Colonic mucosa (tissue), 4 donors: ENCODE data around the gene FGFR3. TPM values are rescaled to one million over a fixed set of nuclear protein-coding genes. Genes with fewer than 3 reads are reported as not detected.
"Not testable (repeated sequence)": the region's sequence is repeated elsewhere in the genome, so short reads cannot be mapped to it uniquely, and the experiment has no call there.

Experiments
- DNase-seq: peaks from one replicate; pipeline ENCODE4 v3.0.0-alpha.2; 2020
- H3K27ac ChIP-seq: fragments of 200-600 bp; one replicate; pipeline ENCODE4 v1.8.0; 2021
- H3K27me3 ChIP-seq: fragments of 200-600 bp; one replicate; pipeline ENCODE4 v1.8.0; 2021
- H3K36me3 ChIP-seq: fragments of 200-600 bp; one replicate; pipeline ENCODE4 v1.8.0; 2021
- H3K4me1 ChIP-seq: fragments of 200-600 bp; one replicate; pipeline ENCODE4 v1.8.0; 2021; ENCODE audit warnings: mild to moderate bottlenecking
- H3K4me3 ChIP-seq: fragments of 200-600 bp; one replicate; pipeline ENCODE4 v1.8.0; 2021
- H3K9ac ChIP-seq, 2 donors: one replicate each; pipeline ENCODE4 v1.7.0; 2013; ENCODE audit warnings: control low read depth in 2 of 2, low read depth in 2 of 2, low read length in 2 of 2
- H3K9me3 ChIP-seq: fragments of 200-600 bp; one replicate; pipeline ENCODE4 v1.8.0; 2021
- CTCF ChIP-seq: fragments of 200-600 bp; IDR thresholded peaks from one replicate; pipeline ENCODE4 v1.8.0; 2022; ENCODE audit warnings: antibody characterized with exemption, mild to moderate bottlenecking
- intact Hi-C: fragments of 100-400 bp; cut with DNase I; formaldehyde crosslinking; loops from one replicate; pipeline ENCODE4 v1.14.1; 2022
- total RNA-seq, 2 donors: library from RNA; stranded (reverse); fragmentation: NEBNext Ultra II Directional in 1 of 2; extraction: Animal tissue kit (Norgen Biotek cat#: 25700) in 1 of 2; gene quantifications; one replicate each; pipeline ENCODE4 v1.2.1, GENCODE V29; 2021
- donor health status: healthy.
- donor health status: DM: no; HTN: no; CAD: no.
- donor health status: DM: no; HTN: no; CAD: no.

Gene FGFR3
- total RNA-seq, 2 donors from 2014 or later: 32.3 to 52.9 TPM

DNA sequence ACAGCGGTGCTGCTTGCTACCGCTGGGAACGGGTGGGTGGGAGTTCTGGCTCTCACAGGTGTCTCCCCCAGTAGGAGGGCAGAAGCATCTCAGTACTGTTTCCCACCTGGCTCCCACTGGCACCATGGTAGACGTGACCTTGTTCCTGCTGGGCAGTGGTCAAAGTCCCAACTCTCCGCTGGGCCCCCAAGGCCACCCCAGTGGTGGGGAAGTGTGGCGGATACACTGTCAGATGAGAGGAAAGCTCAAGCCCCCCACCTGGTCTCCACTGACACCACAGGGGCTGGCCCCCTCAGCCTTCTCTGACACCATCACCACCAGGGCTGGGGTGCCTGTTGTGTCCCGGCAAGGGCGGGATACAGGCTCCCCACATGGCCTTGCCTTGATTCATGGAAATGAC lies 38.2 kb downstream of the FGFR3 start:
- peaks cover 7% of the 10 kb centered on the region for H3K36me3 ChIP-seq
- intact Hi-C loops: loop anchor here (10.0 kb wide), 1 partner anchor 363 kb away; no protein-coding TSS in a partner anchor
- no peak for DNase-seq
- no peak overlapping the region for H3K4me3 ChIP-seq
- H3K27me3 ChIP-seq: no peaks in the 10 kb centered on the region
- H3K4me1 ChIP-seq: no peaks in the 10 kb centered on the region
- TF ChIP-seq CTCF: no peak
- H3K9ac ChIP-seq: no peak overlapping the region
- H3K27ac ChIP-seq: no peak overlapping the region
- H3K9me3 ChIP-seq: no peaks in the 10 kb centered on the region

GRCh38 chr4:1832690-1833089 lies 39.6 kb downstream of the FGFR3 start:
- intact Hi-C loops: loop anchor here (10.0 kb wide), 1 partner anchor 362 kb away; no protein-coding TSS in a partner anchor
- Histone ChIP-seq H3K27ac (no peak overlapping the region), H3K36me3 (peaks cover 7% of the 10 kb centered on the region), H3K9ac (no peak overlapping the region), H3K27me3 (no peaks in the 10 kb centered on the region), H3K4me3 (no peak overlapping the region), H3K4me1 (no peaks in the 10 kb centered on the region), H3K9me3 (no peaks in the 10 kb centered on the region)
- TF ChIP-seq CTCF: no peak
- no peak for DNase-seq

DNA sequence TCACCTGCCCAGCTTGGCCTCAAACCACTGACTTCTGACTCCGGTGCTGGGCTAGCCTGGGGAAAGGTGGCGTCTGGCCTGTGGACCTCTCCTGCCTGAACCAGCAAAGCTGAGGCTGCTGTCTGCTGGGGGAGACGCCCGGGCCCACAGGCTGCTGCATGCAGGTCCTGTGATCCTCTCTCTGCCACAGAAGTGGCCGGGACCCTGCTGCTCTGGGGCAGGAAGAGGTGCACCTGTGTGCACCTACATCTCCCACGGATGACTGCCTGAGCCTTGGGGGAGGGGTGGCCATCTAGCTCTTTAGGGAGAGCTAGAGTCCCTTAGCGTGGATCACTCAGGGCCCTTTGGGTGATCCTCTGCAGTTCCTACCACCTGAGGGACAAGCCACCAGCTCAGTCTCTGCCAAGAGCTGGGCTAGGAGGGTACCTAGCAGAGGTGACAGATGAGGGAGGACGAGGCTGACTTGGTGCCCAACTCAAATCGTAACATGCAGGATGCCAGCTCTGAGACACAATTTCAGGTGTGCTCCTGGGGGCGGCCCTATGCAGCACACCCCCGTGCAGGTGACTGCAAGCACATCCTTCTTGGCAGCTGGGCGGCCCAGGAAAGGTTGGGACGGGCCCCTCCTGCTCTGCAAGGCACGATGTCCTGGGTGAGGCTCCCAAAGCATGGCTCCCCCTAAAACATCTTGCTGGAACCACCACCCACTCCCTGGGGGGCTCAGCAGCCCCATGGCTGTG lies 40.4 kb downstream of the FGFR3 start:
- no peak for DNase-seq
- peaks cover 7% of the 10 kb centered on the region for H3K36me3 ChIP-seq
- no peaks in the 10 kb centered on the region for H3K27me3 ChIP-seq
- no peaks in the 10 kb centered on the region for H3K4me1 ChIP-seq
- H3K9ac ChIP-seq: no peak overlapping the region
- H3K4me3 ChIP-seq: no peak overlapping the region
- no peak overlapping the region for H3K27ac ChIP-seq
- intact Hi-C loops: loop anchor here (10.0 kb wide), 1 partner anchor 361 kb away; no protein-coding TSS in a partner anchor
- no peak for TF ChIP-seq CTCF
- no peaks in the 10 kb centered on the region for H3K9me3 ChIP-seq

GRCh38 chr4:1834047-1834775 lies 41.1 kb downstream of the FGFR3 start:
- no peaks in the 10 kb centered on the region for H3K4me1 ChIP-seq
- peaks cover 7% of the 10 kb centered on the region for H3K36me3 ChIP-seq
- intact Hi-C loops: loop anchor here (10.0 kb wide), 1 partner anchor 361 kb away; no protein-coding TSS in a partner anchor
- DNase-seq: no peak
- H3K27ac ChIP-seq: no peak overlapping the region
- H3K9me3 ChIP-seq: no peaks in the 10 kb centered on the region
- no peak for TF ChIP-seq CTCF
- no peak overlapping the region for H3K4me3 ChIP-seq
- H3K9ac ChIP-seq: no peak overlapping the region
- no peaks in the 10 kb centered on the region for H3K27me3 ChIP-seq

- not testable (repeated sequence) for H3K27me3 ChIP-seq, H3K9ac ChIP-seq, H3K4me3 ChIP-seq, H3K36me3 ChIP-seq, H3K27ac ChIP-seq, DNase-seq, H3K4me1 ChIP-seq, H3K9me3 ChIP-seq
- intact Hi-C loops: loop anchor here (10.0 kb wide), 1 partner anchor 359 kb away; no protein-coding TSS in a partner anchor
These were observed 42.7 kb downstream of the FGFR3 start for GRCh38 chr4:1835836-1836235.

- no peak for DNase-seq
These were observed 43.6 kb downstream of the FGFR3 start for GRCh38 chr4:1836650-1837049.

More at GRCh38 chr4:1836650-1837049, 43.6 kb downstream of the FGFR3 start:
- intact Hi-C loops: loop anchor here (10.0 kb wide), 1 partner anchor 358 kb away; no protein-coding TSS in a partner anchor
- H3K4me1 ChIP-seq: no peaks in the 10 kb centered on the region
- no peak overlapping the region for H3K4me3 ChIP-seq
- no peak overlapping the region for H3K27ac ChIP-seq
- H3K9ac ChIP-seq: no peak overlapping the region
- TF ChIP-seq CTCF: no peak
- H3K36me3 ChIP-seq: peaks cover 7% of the 10 kb centered on the region
- H3K9me3 ChIP-seq: no peaks in the 10 kb centered on the region
- no peaks in the 10 kb centered on the region for H3K27me3 ChIP-seq
